22Rv1 (cell line): ENCODE data around the gene ABHD16B.

Source experiments
- ZFX ChIP-seq: fragments of 450-650 bp; IDR thresholded peaks from 2 replicates; pipeline ENCODE4 v1.6.1; 2017; ENCODE audit warnings: antibody characterized with exemption, borderline replicate concordance
- TF ChIP-seq, protein P1 (sequence below): fragments of 450-650 bp; IDR thresholded peaks from 2 replicates; pipeline ENCODE4 v1.5.1; 2017; ENCODE audit warnings: mild to moderate bottlenecking

GRCh38 chr20:63854069-63854765 is 7.1 kb upstream of the ABHD16B start:
- TF ChIP-seq, protein P1, sequence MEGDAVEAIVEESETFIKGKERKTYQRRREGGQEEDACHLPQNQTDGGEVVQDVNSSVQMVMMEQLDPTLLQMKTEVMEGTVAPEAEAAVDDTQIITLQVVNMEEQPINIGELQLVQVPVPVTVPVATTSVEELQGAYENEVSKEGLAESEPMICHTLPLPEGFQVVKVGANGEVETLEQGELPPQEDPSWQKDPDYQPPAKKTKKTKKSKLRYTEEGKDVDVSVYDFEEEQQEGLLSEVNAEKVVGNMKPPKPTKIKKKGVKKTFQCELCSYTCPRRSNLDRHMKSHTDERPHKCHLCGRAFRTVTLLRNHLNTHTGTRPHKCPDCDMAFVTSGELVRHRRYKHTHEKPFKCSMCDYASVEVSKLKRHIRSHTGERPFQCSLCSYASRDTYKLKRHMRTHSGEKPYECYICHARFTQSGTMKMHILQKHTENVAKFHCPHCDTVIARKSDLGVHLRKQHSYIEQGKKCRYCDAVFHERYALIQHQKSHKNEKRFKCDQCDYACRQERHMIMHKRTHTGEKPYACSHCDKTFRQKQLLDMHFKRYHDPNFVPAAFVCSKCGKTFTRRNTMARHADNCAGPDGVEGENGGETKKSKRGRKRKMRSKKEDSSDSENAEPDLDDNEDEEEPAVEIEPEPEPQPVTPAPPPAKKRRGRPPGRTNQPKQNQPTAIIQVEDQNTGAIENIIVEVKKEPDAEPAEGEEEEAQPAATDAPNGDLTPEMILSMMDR, result no peak
- no peak for TF ChIP-seq ZFX
